GM23338 (cell line): ENCODE results near the gene SLC2A9. TPM values are rescaled to one million over a fixed set of nuclear protein-coding genes. Genes with fewer than 3 reads are reported as not detected.

Experiments used
- ATAC-seq: fragments of 200-7000 bp; cut with Tn5 transposase; 3 replicates; pipeline ENCODE4 v1.9.1; 2020
- DNase-seq: peaks from one replicate; pipeline ENCODE4 v3.0.0-alpha.2; 2015; ENCODE audit warnings: low spot score
- H2AFZ ChIP-seq: fragments of 200-600 bp; sonication (generic); 2 replicates; pipeline ENCODE4 v1.8.0; 2016; ENCODE audit warnings: antibody characterized with exemption, mild to moderate bottlenecking, moderate library complexity
- H3F3A ChIP-seq: fragments of 200-600 bp; sonication (generic); replicated peaks from 2 replicates; pipeline ENCODE4 v1.8.0; 2017; ENCODE audit warnings: antibody characterized with exemption, mixed run types, low read depth
- H3K27ac ChIP-seq: fragments of 200-600 bp; sonication (generic); 2 replicates; pipeline ENCODE4 v1.6.1; 2016; ENCODE audit warnings: low read depth
- H3K27me3 ChIP-seq: fragments of 200-600 bp; sonication (generic); 2 replicates; pipeline ENCODE4 v1.8.0; 2016; ENCODE audit warnings: mild to moderate bottlenecking, mixed run types, moderate library complexity; ENCODE audit not compliant: insufficient read depth
- H3K36me3 ChIP-seq: fragments of 200-600 bp; sonication (generic); 2 replicates; pipeline ENCODE4 v1.8.0; 2016; ENCODE audit warnings: mild to moderate bottlenecking; ENCODE audit not compliant: insufficient read depth
- H3K4me1 ChIP-seq: fragments of 200-600 bp; sonication (generic); 2 replicates; pipeline ENCODE4 v1.8.0; 2016; ENCODE audit warnings: mild to moderate bottlenecking, moderate library complexity; ENCODE audit not compliant: insufficient read depth
- H3K4me2 ChIP-seq: fragments of 200-600 bp; sonication (generic); 2 replicates; pipeline ENCODE4 v1.7.1; 2017; ENCODE audit warnings: mixed run types
- H3K4me3 ChIP-seq: fragments of 200-600 bp; sonication (generic); 2 replicates; pipeline ENCODE4 v1.6.1; 2016; ENCODE audit warnings: mixed run types
- H3K79me2 ChIP-seq: fragments of 200-600 bp; sonication (generic); replicated peaks from 2 replicates; pipeline ENCODE4 v1.8.0; 2017; ENCODE audit warnings: mild to moderate bottlenecking; ENCODE audit not compliant: insufficient read depth
- H3K9me2 ChIP-seq: fragments of 200-600 bp; sonication (generic); 2 replicates; pipeline ENCODE4 v1.8.0; 2017; ENCODE audit not compliant: insufficient read depth
- H4K20me1 ChIP-seq: fragments of 200-600 bp; sonication (generic); replicated peaks from 2 replicates; pipeline ENCODE4 v1.8.0; 2017; ENCODE audit warnings: mild to moderate bottlenecking; ENCODE audit not compliant: insufficient read depth
- H3K27ac Mint-ChIP-seq: 2 replicates; pipeline ENCODE4 v1.8.0; 2020; ENCODE audit warnings: inconsistent platforms, mild to moderate bottlenecking, moderate library complexity, mixed read lengths
- H3K27me3 Mint-ChIP-seq: 3 replicates; pipeline ENCODE4 v1.8.0; 2022; ENCODE audit warnings: low read depth, mild to moderate bottlenecking, moderate library complexity, mixed read lengths, inconsistent platforms; ENCODE audit not compliant: insufficient read depth, poor library complexity
- H3K36me3 Mint-ChIP-seq: 3 replicates; pipeline ENCODE4 v1.8.0; 2021; ENCODE audit warnings: low read depth, mild to moderate bottlenecking, inconsistent platforms, moderate library complexity, mixed read lengths
- H3K4me1 Mint-ChIP-seq: 3 replicates; pipeline ENCODE4 v1.8.0; 2020; ENCODE audit warnings: mild to moderate bottlenecking, inconsistent platforms, mixed read lengths
- H3K4me3 Mint-ChIP-seq: 3 replicates; pipeline ENCODE4 v1.8.0; 2021; ENCODE audit warnings: moderate library complexity, mild to moderate bottlenecking, inconsistent platforms, mixed read lengths
- H3K9me3 Mint-ChIP-seq: 3 replicates; pipeline ENCODE4 v1.8.0; 2020; ENCODE audit warnings: moderate library complexity, mild to moderate bottlenecking, inconsistent platforms, mixed read lengths
- CREB1 ChIP-seq: fragments of 250-450 bp; sonication (Bioruptor Pico); IDR thresholded peaks from 2 replicates; pipeline ENCODE4 v1.5.0; 2020; ENCODE audit warnings: low read depth, mild to moderate bottlenecking, moderate library complexity
- JUNB ChIP-seq: IDR thresholded peaks from one replicate; pipeline ENCODE4 v1.6.1; 2016; ENCODE audit warnings: antibody characterized with exemption; ENCODE audit not compliant: unreplicated experiment
- ZNF462 ChIP-seq: fragments of 250-450 bp; sonication (Bioruptor Pico); IDR thresholded peaks from 2 replicates; pipeline ENCODE4 v1.5.0; 2020; ENCODE audit warnings: mild to moderate bottlenecking, moderate library complexity
- polyA plus RNA-seq: library from polyadenylated mRNA; unstranded; fragments of >200 nt; fragmentation: Nextera tagmentation; extraction: Ambion mirVana; gene quantifications from 2 replicates; pipeline ENCODE4 v1.2.1, GENCODE V29; 2016
- total RNA-seq: library from RNA; depleted of rRNA; stranded (reverse); fragments of >200 nt; shearing (Covaris generic); gene quantifications from 2 replicates; pipeline ENCODE4 v1.2.3, GENCODE V29; 2014

Gene SLC2A9
- total and polyA plus RNA-seq, 2 experiments from 2014 or later = 0.21 to 0.40 TPM

- no peak overlapping the region for H3K4me3 ChIP-seq
- H3K9me2 ChIP-seq = peaks cover 4% of the 10 kb centered on the region; the same call in 1 of the 2 replicates
- H4K20me1 ChIP-seq = no peaks in the 10 kb centered on the region
- H3K79me2 ChIP-seq = no peaks in the 10 kb centered on the region
- H3F3A ChIP-seq = no peaks in the 10 kb centered on the region
- no peak overlapping the region for H3K27ac ChIP-seq
- no peak overlapping the region for H3K4me2 ChIP-seq
- H2AFZ ChIP-seq = no peak overlapping the region
- Mint-ChIP-seq H3K4me3 (no peak overlapping the region), H3K4me1 (peaks cover 23% of the 10 kb centered on the region), H3K36me3 (no peaks in the 10 kb centered on the region), H3K27ac (no peak overlapping the region), H3K27me3 (peaks cover 7% of the 10 kb centered on the region), H3K9me3 (no peaks in the 10 kb centered on the region)
- H3K4me1 ChIP-seq = peaks cover 9% of the 10 kb centered on the region
- no peak for DNase-seq
- ATAC-seq = no peak
- TF ChIP-seq JUNB = no peak
- no peaks in the 10 kb centered on the region for H3K27me3 ChIP-seq
- H3K36me3 ChIP-seq = no peaks in the 10 kb centered on the region
Observed at GRCh38 chr4:9885958-9886357, 135.3 kb downstream of the SLC2A9 start.

- H3K27ac Mint-ChIP-seq = no peak overlapping the region
- Histone ChIP-seq H3F3A (no peaks in the 10 kb centered on the region), H3K9me2 (peaks cover 4% of the 10 kb centered on the region; the same call in 1 of the 2 replicates), H3K4me3 (no peak overlapping the region), H3K4me1 (peaks cover 9% of the 10 kb centered on the region), H3K27me3 (no peaks in the 10 kb centered on the region), H2AFZ (no peak overlapping the region), H4K20me1 (no peaks in the 10 kb centered on the region), H3K4me2 (no peak overlapping the region), H3K27ac (no peak overlapping the region), H3K36me3 (no peaks in the 10 kb centered on the region), H3K79me2 (no peaks in the 10 kb centered on the region)
- no peak overlapping the region for H3K4me3 Mint-ChIP-seq
- TF ChIP-seq ZNF462 (CRISPR knock-in tag) = no peak
- no peak for TF ChIP-seq JUNB
- TF ChIP-seq CREB1 (CRISPR knock-in tag) = no peak
- no peaks in the 10 kb centered on the region for H3K9me3 Mint-ChIP-seq
- ATAC-seq = no peak
- peaks cover 7% of the 10 kb centered on the region for H3K27me3 Mint-ChIP-seq
- no peak for DNase-seq
- no peaks in the 10 kb centered on the region for H3K36me3 Mint-ChIP-seq
- peaks cover 39% of the 10 kb centered on the region for H3K4me1 Mint-ChIP-seq
Observed at GRCh38 chr4:9880406-9881197, 140.7 kb downstream of the SLC2A9 start.
